Left ventricle myocardium inferior (tissue), 1 donor: Measurements from ENCODE around the gene NMRK2. TPM values are rescaled to one million over a fixed set of nuclear protein-coding genes. Genes with fewer than 3 reads are reported as not detected.
"Not testable (repeated sequence)": the region's sequence is repeated elsewhere in the genome, so short reads cannot be mapped to it uniquely, and the experiment has no call there.

ENCODE experiments used
- DNase-seq: peaks from one replicate; pipeline ENCODE4 v3.0.0-alpha.2; 2020
- H3K27ac ChIP-seq: fragments of 200-600 bp; replicated peaks from 2 replicates; pipeline ENCODE4 v1.8.0; 2021
- H3K27me3 ChIP-seq: fragments of 200-600 bp; 2 replicates; pipeline ENCODE4 v1.8.0; 2021; ENCODE audit warnings: low read depth
- H3K36me3 ChIP-seq: fragments of 200-600 bp; 2 replicates; pipeline ENCODE4 v1.8.0; 2021
- H3K4me1 ChIP-seq: fragments of 200-600 bp; 2 replicates; pipeline ENCODE4 v1.8.0; 2021
- H3K4me3 ChIP-seq: fragments of 200-600 bp; 2 replicates; pipeline ENCODE4 v1.8.0; 2021; ENCODE audit warnings: mild to moderate bottlenecking, moderate library complexity
- H3K9me3 ChIP-seq: fragments of 200-600 bp; replicated peaks from 2 replicates; pipeline ENCODE4 v1.8.0; 2021
- CTCF ChIP-seq: fragments of 200-600 bp; IDR thresholded peaks from 2 replicates; pipeline ENCODE4 v1.8.0; 2021; ENCODE audit warnings: antibody characterized with exemption, mild to moderate bottlenecking, borderline replicate concordance
- intact Hi-C: fragments of 100-400 bp; cut with micrococcal nuclease; formaldehyde crosslinking; loops from one replicate; pipeline ENCODE4 v1.11.0; 2022
- total RNA-seq: library from RNA; stranded (reverse); fragmentation: NEBNext Ultra II Directional; extraction: Animal tissue kit (Norgen Biotek cat#: 25700); gene quantifications from one replicate; pipeline ENCODE4 v1.2.1, GENCODE V29; 2021
- donor health status: DM: no; HTN: yes; CAD: no; lungs with severe emphysema.

The NMRK2 gene
- total RNA-seq, 1 donor from 2014 or later, result 458 TPM

DNA sequence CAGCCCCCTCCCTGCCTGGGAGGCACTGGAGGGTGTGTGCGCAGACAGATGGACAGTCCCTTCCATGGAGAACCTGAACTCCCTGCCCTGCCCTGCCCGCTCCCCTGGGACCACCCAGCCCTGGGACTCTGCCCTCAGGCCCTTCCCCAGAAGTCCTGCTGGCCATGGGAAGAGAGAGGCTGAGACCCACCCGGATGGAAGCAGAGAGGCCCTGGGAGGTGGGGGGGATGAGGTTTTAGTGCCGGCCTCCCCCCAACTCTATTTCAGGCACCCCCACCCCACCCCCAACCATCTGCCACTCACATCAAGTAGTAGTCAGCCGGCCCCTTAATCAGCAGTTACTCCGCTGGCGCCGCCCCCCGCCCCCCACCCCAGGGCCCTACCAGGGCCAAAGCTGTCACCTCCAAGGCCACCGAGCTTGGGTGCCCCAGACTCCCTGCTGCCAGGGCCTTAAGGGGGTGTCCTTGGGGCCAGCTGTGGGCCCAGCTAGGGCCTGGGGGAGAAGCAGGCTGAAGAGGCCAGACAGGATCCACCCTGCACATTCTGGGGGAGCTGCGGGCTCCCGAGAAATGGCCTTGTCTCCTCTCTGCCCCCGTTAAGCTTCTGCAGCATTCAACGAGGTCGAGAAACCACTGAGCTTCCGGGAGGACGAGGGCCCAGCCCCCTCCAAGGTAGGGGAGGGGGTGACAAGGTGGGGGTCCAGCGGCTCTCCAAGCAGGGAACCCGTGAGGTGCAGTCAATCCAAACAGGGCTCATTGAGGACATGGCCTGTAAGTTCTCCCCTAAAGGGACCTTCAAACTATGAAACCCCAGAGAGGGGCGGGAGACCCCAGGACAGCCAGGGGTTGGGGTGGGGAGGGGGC, 17.4 kb downstream of the NMRK2 start:
- no peak for DNase-seq
- no peaks in the 10 kb centered on the region for H3K36me3 ChIP-seq
- no peak for TF ChIP-seq CTCF
- H3K27ac ChIP-seq, result peak overlapping the region; percentile 95
- no peaks in the 10 kb centered on the region for H3K9me3 ChIP-seq
- intact Hi-C loops, result no loop called here
- H3K4me3 ChIP-seq, result peak overlapping the region; percentile 74
- no peaks in the 10 kb centered on the region for H3K27me3 ChIP-seq
- H3K4me1 ChIP-seq, result peaks cover 79% of the 10 kb centered on the region

DNA sequence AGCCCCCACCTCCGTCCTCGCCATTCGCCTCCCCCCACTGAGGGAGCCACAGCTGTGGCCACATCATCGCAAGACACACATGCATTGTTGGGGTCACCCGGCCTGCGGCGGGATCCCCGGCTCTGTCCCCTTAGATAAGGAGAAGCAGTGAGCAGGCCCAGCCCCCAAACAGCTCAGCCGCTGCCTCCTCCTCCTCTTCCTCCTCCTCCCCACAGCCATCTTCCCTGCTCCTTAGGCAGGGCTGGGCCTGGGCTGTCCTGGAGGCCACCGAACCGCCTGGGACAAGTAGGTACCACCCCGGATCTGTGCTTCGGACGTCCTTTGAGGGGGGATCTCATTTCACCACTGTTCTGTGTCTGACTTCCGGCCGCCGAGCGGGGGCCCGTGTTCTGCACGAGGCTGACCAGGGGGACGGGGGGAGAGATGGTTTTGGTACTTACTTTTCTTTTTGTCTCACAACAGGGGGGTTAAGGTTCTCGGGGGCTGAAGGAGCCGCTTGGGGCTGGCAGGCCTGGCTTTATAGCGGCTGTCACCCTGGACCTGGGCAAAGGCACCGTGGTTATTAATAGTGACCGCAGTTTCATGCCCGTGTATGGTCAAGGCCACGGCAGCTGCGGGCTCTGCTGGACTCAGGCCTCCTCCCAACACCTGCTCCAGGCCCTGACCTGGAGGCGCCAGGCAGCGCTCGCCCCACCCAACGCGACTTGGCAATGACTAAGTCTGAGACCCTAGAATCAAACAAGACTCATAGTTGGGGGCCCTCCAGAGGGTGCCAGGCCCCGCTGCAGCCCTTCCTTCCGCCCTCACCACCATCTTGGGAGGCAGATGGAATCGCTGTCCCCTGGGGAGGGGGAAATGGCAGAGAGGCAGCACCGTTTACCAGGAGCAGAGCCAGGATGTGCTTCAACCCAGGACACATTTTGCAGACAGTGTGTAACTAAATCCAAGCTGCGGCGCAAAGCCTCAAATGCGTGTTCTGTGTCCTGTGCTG, 18.3 kb downstream of the NMRK2 start:
- H3K27me3 ChIP-seq, result no peaks in the 10 kb centered on the region
- DNase-seq, result peak; percentile 75
- no peaks in the 10 kb centered on the region for H3K9me3 ChIP-seq
- H3K36me3 ChIP-seq, result peaks cover 7% of the 10 kb centered on the region
- H3K4me3 ChIP-seq, result peak overlapping the region; percentile 74
- H3K4me1 ChIP-seq, result peaks cover 73% of the 10 kb centered on the region
- no peak for TF ChIP-seq CTCF
- peak overlapping the region; percentile 95 for H3K27ac ChIP-seq
- intact Hi-C loops, result no loop called here

DNA sequence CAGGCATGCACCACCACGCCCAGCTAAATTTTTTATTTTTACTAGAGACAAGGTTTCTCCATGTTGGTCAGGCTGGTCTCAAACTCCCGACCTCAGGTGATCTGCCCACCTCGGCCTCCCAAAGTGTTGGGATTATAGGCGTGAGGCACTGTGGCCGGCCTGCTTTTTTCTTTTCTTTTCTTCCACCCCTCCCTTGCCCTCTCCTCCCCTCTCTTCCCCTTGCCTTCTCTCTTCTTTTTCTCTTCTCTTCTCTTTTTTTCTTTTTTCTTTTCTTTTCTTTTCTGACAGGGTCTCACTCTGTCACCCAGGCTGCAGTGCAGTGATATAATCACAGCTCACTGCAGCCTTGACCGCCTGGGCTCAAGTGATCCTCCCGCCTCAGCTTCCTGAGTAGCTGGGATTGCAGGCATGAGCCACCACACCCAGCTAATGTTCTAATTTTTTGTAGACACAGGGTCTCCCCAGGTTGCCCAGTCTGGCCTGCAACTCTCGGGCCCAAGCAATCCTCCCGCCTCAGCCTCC, 19.9 kb downstream of the NMRK2 start:
- peaks cover 63% of the 10 kb centered on the region for H3K4me1 ChIP-seq
- intact Hi-C loops, H3K27me3 ChIP-seq, DNase-seq, H3K9me3 ChIP-seq: not testable (repeated sequence)
- H3K4me3 ChIP-seq, result peak overlapping the region; percentile 74
- peaks cover 21% of the 10 kb centered on the region for H3K36me3 ChIP-seq
- H3K27ac ChIP-seq, result peak overlapping the region; percentile 95

DNA sequence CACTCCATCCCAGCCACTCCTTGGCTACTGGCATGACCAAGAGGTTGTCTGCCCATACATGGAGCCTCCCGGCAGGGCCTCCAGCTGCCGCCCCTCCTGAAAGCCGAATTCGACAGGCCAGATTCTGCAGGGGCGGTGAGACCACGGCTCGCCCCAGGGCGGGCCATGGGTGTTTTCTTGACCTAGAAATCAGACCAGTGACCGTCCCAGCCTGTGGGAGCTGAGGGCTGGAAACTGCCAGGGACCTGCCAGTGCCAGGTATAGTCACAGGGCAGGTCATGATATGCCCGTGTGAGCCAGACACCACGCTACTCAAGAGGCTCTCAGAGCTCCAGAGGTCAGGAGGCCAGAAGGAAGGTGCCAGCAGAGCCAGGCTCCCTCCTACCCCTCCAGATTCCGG, 21.2 kb downstream of the NMRK2 start:
- DNase-seq, result peak; percentile 54
- Histone ChIP-seq H3K9me3 (no peaks in the 10 kb centered on the region), H3K4me1 (peaks cover 55% of the 10 kb centered on the region), H3K4me3 (no peak overlapping the region), H3K27ac (peak overlapping the region; percentile 95), H3K27me3 (no peaks in the 10 kb centered on the region), H3K36me3 (peaks cover 34% of the 10 kb centered on the region)
- intact Hi-C loops, result no loop called here
- no peak for TF ChIP-seq CTCF

- Histone ChIP-seq H3K36me3 (peaks cover 46% of the 10 kb centered on the region), H3K4me1 (peaks cover 45% of the 10 kb centered on the region), H3K27ac (peak overlapping the region; percentile 95)
- H3K27me3 ChIP-seq, DNase-seq, H3K4me3 ChIP-seq, intact Hi-C loops, H3K9me3 ChIP-seq: not testable (repeated sequence)
Measured at GRCh38 chr19:3955276-3955675, 22.4 kb downstream of the NMRK2 start.

- DNase-seq, result no peak
- H3K36me3 ChIP-seq, result peaks cover 50% of the 10 kb centered on the region
- H3K4me1 ChIP-seq, result peaks cover 41% of the 10 kb centered on the region
- TF ChIP-seq CTCF, result no peak
- H3K27me3 ChIP-seq, result no peaks in the 10 kb centered on the region
- H3K4me3 ChIP-seq, result no peak overlapping the region
- no peaks in the 10 kb centered on the region for H3K9me3 ChIP-seq
- intact Hi-C loops, result no loop called here
- H3K27ac ChIP-seq, result peak overlapping the region; percentile 95
Measured at GRCh38 chr19:3955688-3956087, 22.8 kb downstream of the NMRK2 start.
